Daoy (cell line): ENCODE results near the gene ETV5. TPM values are rescaled to one million over a fixed set of nuclear protein-coding genes. Genes with fewer than 3 reads are reported as not detected.
A peak's percentile ranks its signal among the peaks of the same experiment; 100 is the strongest.

ENCODE experiments used
- DNase-seq: peaks from one replicate; pipeline ENCODE4 v3.0.0-alpha.2; 2015; ENCODE audit warnings: low read depth
- total RNA-seq: library from RNA; depleted of rRNA; stranded (reverse); fragments of >200 nt; shearing (Covaris generic); gene quantifications from 2 replicates; pipeline ENCODE4 v1.2.3, GENCODE V29; 2014; rRNA removed

ETV5 gene
- total RNA-seq, result 48.0 and 53.0 TPM in 2 replicates

GRCh38 chr3:186108941-186109865 is at the start of gene ETV5:
TSS of gene ETV5 (minus strand) at chr3:186109089. CDS start at chr3:186105868, 3,221 bp downstream.
- peak; percentile 100 for DNase-seq

- no peak for DNase-seq
These were observed 45.8 kb upstream of the ETV5 start for GRCh38 chr3:186154641-186155040.

- DNase-seq, result no peak
These were observed 44.0 kb upstream of the ETV5 start for GRCh38 chr3:186152889-186153292.

- DNase-seq, result no peak
These were observed 43.5 kb upstream of the ETV5 start for GRCh38 chr3:186152361-186152798.

- peak; percentile 10 for DNase-seq
These were observed 42.4 kb upstream of the ETV5 start for GRCh38 chr3:186151077-186151971.

GRCh38 chr3:186150041-186150830 is 41.3 kb upstream of the ETV5 start:
- no peak for DNase-seq

GRCh38 chr3:186149319-186149960 is 40.6 kb upstream of the ETV5 start:
- DNase-seq, result no peak

- no peak for DNase-seq
These were observed 35.4 kb upstream of the ETV5 start for GRCh38 chr3:186144257-186144656.

GRCh38 chr3:186143250-186143649 is 34.4 kb upstream of the ETV5 start:
- DNase-seq, result no peak

GRCh38 chr3:186142393-186142932 is 33.6 kb upstream of the ETV5 start:
- DNase-seq, result no peak

GRCh38 chr3:186141790-186142189 is 32.9 kb upstream of the ETV5 start:
- no peak for DNase-seq

GRCh38 chr3:186138272-186138981 is 29.5 kb upstream of the ETV5 start:
- no peak for DNase-seq

GRCh38 chr3:186137051-186137685 is 28.3 kb upstream of the ETV5 start:
- DNase-seq, result no peak

- no peak for DNase-seq
These were observed 25.1 kb upstream of the ETV5 start for GRCh38 chr3:186133980-186134379.

GRCh38 chr3:186132487-186132886 is 23.6 kb upstream of the ETV5 start:
- no peak for DNase-seq

GRCh38 chr3:186129206-186129605 is 20.3 kb upstream of the ETV5 start:
- no peak for DNase-seq

GRCh38 chr3:186128158-186128557 is 19.3 kb upstream of the ETV5 start:
- DNase-seq, result no peak

GRCh38 chr3:186127463-186127862 is 18.6 kb upstream of the ETV5 start:
- no peak for DNase-seq

- DNase-seq, result no peak
These were observed 16.2 kb upstream of the ETV5 start for GRCh38 chr3:186125118-186125517.

GRCh38 chr3:186124592-186124991 is 15.7 kb upstream of the ETV5 start:
- DNase-seq, result no peak
